Neural progenitor cell (in vitro differentiated cells): ENCODE data around the gene MRPS27. TPM values are rescaled to one million over a fixed set of nuclear protein-coding genes. Genes with fewer than 3 reads are reported as not detected.

Source experiments
- DNase-seq: peaks from one replicate; pipeline ENCODE4 v3.0.0-alpha.2; 2016; ENCODE audit warnings: low spot score
- H2AFZ ChIP-seq: fragments of 200-600 bp; sonication (generic); replicated peaks from 2 replicates; pipeline ENCODE4 v1.6.1; 2016; ENCODE audit warnings: antibody characterized with exemption
- H3F3A ChIP-seq: fragments of 200-600 bp; sonication (generic); 2 replicates; pipeline ENCODE4 v1.6.1; 2016; ENCODE audit warnings: antibody characterized with exemption, low read depth
- H3K27ac ChIP-seq: fragments of 200-600 bp; sonication (generic); 2 replicates; pipeline ENCODE4 v1.5.1; 2016; ENCODE audit warnings: mild to moderate bottlenecking
- H3K27me3 ChIP-seq: fragments of 200-600 bp; sonication (generic); 2 replicates; pipeline ENCODE4 v1.6.1; 2016; ENCODE audit warnings: mild to moderate bottlenecking, moderate library complexity
- H3K36me3 ChIP-seq: fragments of 200-600 bp; sonication (generic); 2 replicates; pipeline ENCODE4 v1.5.1; 2016
- H3K4me1 ChIP-seq: fragments of 200-600 bp; sonication (generic); 2 replicates; pipeline ENCODE4 v1.6.1; 2016; ENCODE audit warnings: mixed run types
- H3K4me2 ChIP-seq: fragments of 200-600 bp; sonication (generic); 2 replicates; pipeline ENCODE4 v1.6.1; 2016
- H3K4me3 ChIP-seq: fragments of 200-600 bp; sonication (generic); 2 replicates; pipeline ENCODE4 v1.5.1; 2016
- H3K79me2 ChIP-seq: fragments of 200-600 bp; sonication (generic); 2 replicates; pipeline ENCODE4 v1.6.1; 2016; ENCODE audit warnings: low read depth
- H3K9ac ChIP-seq: fragments of 200-600 bp; sonication (generic); 2 replicates; pipeline ENCODE4 v1.6.1; 2016
- H3K9me3 ChIP-seq: fragments of 200-600 bp; sonication (generic); 2 replicates; pipeline ENCODE4 v1.5.1; 2016; ENCODE audit warnings: low read depth
- H4K20me1 ChIP-seq: fragments of 200-600 bp; sonication (generic); 2 replicates; pipeline ENCODE4 v1.6.1; 2016; ENCODE audit warnings: low read depth
- H3K27ac Mint-ChIP-seq: 3 replicates; pipeline ENCODE4 v1.8.0; 2021; ENCODE audit warnings: mixed read lengths
- H3K27me3 Mint-ChIP-seq: 2 replicates; pipeline ENCODE4 v1.8.0; 2022; ENCODE audit warnings: low read depth, mild to moderate bottlenecking, inconsistent platforms, moderate library complexity, mixed read lengths; ENCODE audit not compliant: insufficient read depth
- H3K36me3 Mint-ChIP-seq: 3 replicates; pipeline ENCODE4 v1.8.0; 2021; ENCODE audit warnings: mixed read lengths
- H3K4me1 Mint-ChIP-seq: 3 replicates; pipeline ENCODE4 v1.8.0; 2021; ENCODE audit warnings: mixed read lengths
- H3K4me3 Mint-ChIP-seq: 3 replicates; pipeline ENCODE4 v1.8.0; 2021; ENCODE audit warnings: mild to moderate bottlenecking, moderate library complexity, mixed read lengths
- H3K9me3 Mint-ChIP-seq: 3 replicates; pipeline ENCODE4 v1.8.0; 2020; ENCODE audit warnings: mixed read lengths
- EZH2 ChIP-seq: fragments of 200-600 bp; sonication (generic); IDR thresholded peaks from 2 replicates; pipeline ENCODE4 v1.6.1; 2017; ENCODE audit warnings: antibody characterized with exemption, mild to moderate bottlenecking, moderate library complexity
- EZH2phosphoT487 ChIP-seq: fragments of 200-600 bp; sonication (generic); IDR thresholded peaks from 2 replicates; pipeline ENCODE4 v1.6.1; 2017; ENCODE audit warnings: antibody characterized with exemption
- total RNA-seq: library from RNA; depleted of rRNA; stranded (reverse); fragments of >200 nt; gene quantifications from 2 replicates; pipeline ENCODE4 v1.2.3, GENCODE V29; 2015; ENCODE audit warnings: low replicate concordance
- TF ChIP-seq, protein P1 (sequence below): fragments of 200-600 bp; sonication (generic); IDR thresholded peaks from 2 replicates; pipeline ENCODE4 v1.5.1; 2017; ENCODE audit warnings: antibody characterized with exemption, mild to moderate bottlenecking

Gene MRPS27
- total RNA-seq, 1 donor from 2014 or later, result 154 TPM

DNA sequence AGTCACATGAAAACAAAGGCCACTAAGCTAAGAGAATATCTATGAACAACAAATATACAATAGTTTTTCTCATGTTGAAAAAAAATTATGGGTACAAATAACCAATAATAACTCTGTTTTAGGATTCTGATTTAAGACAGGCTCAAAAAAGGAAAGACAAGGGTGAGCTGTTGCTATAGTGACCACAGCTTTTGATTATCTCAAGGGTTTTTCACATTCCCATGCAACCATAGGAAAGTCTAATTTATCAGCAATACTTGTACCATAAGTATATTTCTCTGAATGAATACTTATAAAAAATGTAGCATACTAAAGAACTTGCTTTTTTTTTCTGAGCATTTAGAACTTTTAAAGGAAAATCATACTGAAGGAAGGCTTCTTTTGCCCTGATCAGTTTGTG lies 68.0 kb downstream of the MRPS27 start:
- no peaks in the 10 kb centered on the region for H3K27me3 Mint-ChIP-seq
- H3K27ac Mint-ChIP-seq, result peak overlapping the region; percentile 70
- DNase-seq, result no peak
- H3K36me3 ChIP-seq, result no peaks in the 10 kb centered on the region
- no peak overlapping the region for H3K4me3 Mint-ChIP-seq
- peaks cover 20% of the 10 kb centered on the region for H4K20me1 ChIP-seq
- peaks cover 32% of the 10 kb centered on the region for H3K4me1 ChIP-seq
- no peaks in the 10 kb centered on the region for H3K9me3 ChIP-seq
- TF ChIP-seq, protein P1, sequence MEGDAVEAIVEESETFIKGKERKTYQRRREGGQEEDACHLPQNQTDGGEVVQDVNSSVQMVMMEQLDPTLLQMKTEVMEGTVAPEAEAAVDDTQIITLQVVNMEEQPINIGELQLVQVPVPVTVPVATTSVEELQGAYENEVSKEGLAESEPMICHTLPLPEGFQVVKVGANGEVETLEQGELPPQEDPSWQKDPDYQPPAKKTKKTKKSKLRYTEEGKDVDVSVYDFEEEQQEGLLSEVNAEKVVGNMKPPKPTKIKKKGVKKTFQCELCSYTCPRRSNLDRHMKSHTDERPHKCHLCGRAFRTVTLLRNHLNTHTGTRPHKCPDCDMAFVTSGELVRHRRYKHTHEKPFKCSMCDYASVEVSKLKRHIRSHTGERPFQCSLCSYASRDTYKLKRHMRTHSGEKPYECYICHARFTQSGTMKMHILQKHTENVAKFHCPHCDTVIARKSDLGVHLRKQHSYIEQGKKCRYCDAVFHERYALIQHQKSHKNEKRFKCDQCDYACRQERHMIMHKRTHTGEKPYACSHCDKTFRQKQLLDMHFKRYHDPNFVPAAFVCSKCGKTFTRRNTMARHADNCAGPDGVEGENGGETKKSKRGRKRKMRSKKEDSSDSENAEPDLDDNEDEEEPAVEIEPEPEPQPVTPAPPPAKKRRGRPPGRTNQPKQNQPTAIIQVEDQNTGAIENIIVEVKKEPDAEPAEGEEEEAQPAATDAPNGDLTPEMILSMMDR, result no peak
- no peak for TF ChIP-seq EZH2phosphoT487
- TF ChIP-seq EZH2, result no peak
- no peak overlapping the region for H3K9ac ChIP-seq
- peaks cover 48% of the 10 kb centered on the region for H3K4me1 Mint-ChIP-seq
- H2AFZ ChIP-seq, result no peak overlapping the region
- no peaks in the 10 kb centered on the region for H3K27me3 ChIP-seq
- H3F3A ChIP-seq, result peaks cover 12% of the 10 kb centered on the region
- H3K27ac ChIP-seq, result no peak overlapping the region
- H3K4me3 ChIP-seq, result no peak overlapping the region
- H3K79me2 ChIP-seq, result peaks cover 36% of the 10 kb centered on the region
- no peaks in the 10 kb centered on the region for H3K9me3 Mint-ChIP-seq
- H3K4me2 ChIP-seq, result peak overlapping the region; percentile 57
- H3K36me3 Mint-ChIP-seq, result peaks cover 7% of the 10 kb centered on the region

DNA sequence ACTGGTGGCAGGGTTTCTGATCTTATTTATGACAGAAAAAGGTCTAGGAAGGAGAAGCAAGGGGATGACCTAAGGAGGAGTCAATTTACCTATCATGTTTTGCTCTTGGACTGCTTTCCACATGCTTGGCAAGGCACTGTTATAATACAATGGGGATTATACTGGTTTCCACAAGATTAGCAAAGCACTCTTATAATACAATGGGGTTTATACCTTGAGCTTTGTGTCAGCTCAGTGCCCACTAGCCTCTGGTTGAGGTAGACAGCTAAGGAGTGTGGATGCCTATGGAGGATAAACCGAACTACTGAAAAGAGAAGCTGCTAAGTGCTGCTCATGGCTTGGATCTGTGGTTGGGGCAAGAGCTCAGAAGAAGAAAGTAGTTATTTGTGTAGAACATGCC lies 68.7 kb downstream of the MRPS27 start:
- Mint-ChIP-seq H3K4me3 (peak overlapping the region; percentile 25), H3K36me3 (peaks cover 4% of the 10 kb centered on the region), H3K27ac (peak overlapping the region; percentile 70), H3K4me1 (peaks cover 54% of the 10 kb centered on the region), H3K27me3 (no peaks in the 10 kb centered on the region), H3K9me3 (no peaks in the 10 kb centered on the region)
- H3K36me3 ChIP-seq, result no peaks in the 10 kb centered on the region
- H2AFZ ChIP-seq, result no peak overlapping the region
- peak; percentile 65 for DNase-seq
- H3K4me3 ChIP-seq, result no peak overlapping the region
- H3K27ac ChIP-seq, result peak overlapping the region; percentile 55
- peaks cover 12% of the 10 kb centered on the region for H3F3A ChIP-seq
- TF ChIP-seq EZH2phosphoT487, result peak; percentile 65
- no peak for TF ChIP-seq EZH2
- peaks cover 36% of the 10 kb centered on the region for H3K79me2 ChIP-seq
- no peaks in the 10 kb centered on the region for H3K27me3 ChIP-seq
- H3K9me3 ChIP-seq, result no peaks in the 10 kb centered on the region
- no peak overlapping the region for H3K9ac ChIP-seq
- peaks cover 22% of the 10 kb centered on the region for H4K20me1 ChIP-seq
- H3K4me2 ChIP-seq, result peak overlapping the region; percentile 57
- H3K4me1 ChIP-seq, result peaks cover 38% of the 10 kb centered on the region

DNA sequence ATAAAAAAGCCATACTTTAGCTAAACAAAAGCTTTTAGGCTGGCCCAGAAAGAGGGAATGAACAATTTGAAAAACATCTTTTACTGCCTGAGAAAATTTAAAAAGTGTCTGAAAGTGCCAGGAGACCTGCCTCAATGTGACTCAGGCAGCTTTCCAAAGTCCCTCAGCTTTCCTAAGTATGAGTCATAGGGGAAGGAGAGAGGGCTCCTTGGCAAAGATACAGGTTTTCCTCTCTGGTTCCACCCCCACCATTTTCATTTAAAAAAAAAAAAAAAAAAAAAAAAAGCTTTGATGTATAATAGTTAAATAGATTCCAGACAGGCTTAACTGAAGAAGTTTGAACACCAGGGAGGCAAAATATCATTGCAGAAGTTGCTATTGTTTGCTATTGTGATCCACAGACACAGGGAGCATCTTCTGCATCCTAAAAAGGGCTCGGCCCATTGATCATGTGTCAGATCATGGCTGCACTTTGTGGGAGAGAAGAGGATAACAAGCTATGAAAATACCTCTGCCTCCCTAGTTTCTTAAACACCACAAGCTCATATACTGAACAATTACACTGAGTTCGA lies 71.5 kb downstream of the MRPS27 start:
- H3K27ac Mint-ChIP-seq, result peak overlapping the region; percentile 62

More for the DNA sequence above, 71.5 kb downstream of the MRPS27 start:
- no peaks in the 10 kb centered on the region for H3K27me3 ChIP-seq
- no peak for DNase-seq
- H3K9me3 Mint-ChIP-seq, result no peaks in the 10 kb centered on the region
- no peaks in the 10 kb centered on the region for H3K9me3 ChIP-seq
- H3K9ac ChIP-seq, result no peak overlapping the region
- peaks cover 66% of the 10 kb centered on the region for H3K4me1 ChIP-seq
- H3K27me3 Mint-ChIP-seq, result no peaks in the 10 kb centered on the region
- peaks cover 43% of the 10 kb centered on the region for H3K79me2 ChIP-seq
- no peak overlapping the region for H3K4me3 ChIP-seq
- peaks cover 38% of the 10 kb centered on the region for H4K20me1 ChIP-seq
- peak overlapping the region; percentile 53 for H3K4me3 Mint-ChIP-seq
- peaks cover 81% of the 10 kb centered on the region for H3K4me1 Mint-ChIP-seq
- peaks cover 4% of the 10 kb centered on the region for H3K36me3 Mint-ChIP-seq
- H3K36me3 ChIP-seq, result no peaks in the 10 kb centered on the region
- H3K4me2 ChIP-seq, result no peak overlapping the region
- peaks cover 26% of the 10 kb centered on the region for H3F3A ChIP-seq
- no peak overlapping the region for H2AFZ ChIP-seq
- TF ChIP-seq EZH2, result no peak
- TF ChIP-seq, protein P1, result no peak
- TF ChIP-seq EZH2phosphoT487, result no peak
- no peak overlapping the region for H3K27ac ChIP-seq
